Astrocyte (in vitro differentiated cells and primary cell): ENCODE data around the gene KLHL22. TPM values are rescaled to one million over a fixed set of nuclear protein-coding genes. Genes with fewer than 3 reads are reported as not detected.
"Not testable (repeated sequence)": the region's sequence is repeated elsewhere in the genome, so short reads cannot be mapped to it uniquely, and the experiment has no call there.

ENCODE experiments used
- DNase-seq: peaks from one replicate; pipeline ENCODE4 v3.0.0-alpha.2; 2010; ENCODE audit warnings: low read depth
- FAIRE-seq: peaks from 2 replicates; lab custom pipeline; 2011; peaks lifted over from hg19 to GRCh38; lab: Jason Lieb, UNC
- H2AFZ ChIP-seq: 2 replicates; pipeline ENCODE4 v1.6.0; 2012; ENCODE audit warnings: low read depth, low read length, inconsistent platforms
- H3K27ac ChIP-seq: 2 replicates; pipeline ENCODE4 v1.5.1; 2011; ENCODE audit warnings: low read depth, low read length, inconsistent platforms
- H3K27me3 ChIP-seq: 2 replicates; pipeline ENCODE4 v1.6.0; 2011; ENCODE audit warnings: low read length, inconsistent platforms; ENCODE audit not compliant: insufficient read depth
- H3K36me3 ChIP-seq: 2 replicates; pipeline ENCODE4 v1.5.1; 2011; ENCODE audit warnings: low read length, inconsistent platforms; ENCODE audit not compliant: insufficient read depth
- H3K4me1 ChIP-seq: 2 replicates; pipeline ENCODE4 v1.5.1; 2011; ENCODE audit warnings: low read length, inconsistent platforms; ENCODE audit not compliant: insufficient read depth
- H3K4me2 ChIP-seq: 2 replicates; pipeline ENCODE4 v1.6.0; 2012; ENCODE audit warnings: low read length, inconsistent platforms
- H3K4me3 ChIP-seq: 2 replicates; pipeline ENCODE4 v1.5.1; 2011; ENCODE audit warnings: low read depth, mild to moderate bottlenecking, low read length, inconsistent platforms; ENCODE audit not compliant: insufficient read depth
- H3K79me2 ChIP-seq: 2 replicates; pipeline ENCODE4 v1.6.0; 2012; ENCODE audit warnings: mild to moderate bottlenecking, low read length, inconsistent platforms; ENCODE audit not compliant: insufficient read depth
- H3K9ac ChIP-seq: 2 replicates; pipeline ENCODE4 v1.6.0; 2012; ENCODE audit warnings: mild to moderate bottlenecking, low read length, inconsistent platforms
- H3K9me3 ChIP-seq: 2 replicates; pipeline ENCODE4 v1.5.1; 2012; ENCODE audit warnings: low read depth, mild to moderate bottlenecking, low read length, inconsistent platforms; ENCODE audit not compliant: insufficient read depth
- H4K20me1 ChIP-seq: 2 replicates; pipeline ENCODE4 v1.6.0; 2012; ENCODE audit warnings: low read length, inconsistent platforms; ENCODE audit not compliant: insufficient read depth
- H3K27ac Mint-ChIP-seq: one replicate; pipeline ENCODE4 v1.8.0; 2021; ENCODE audit warnings: mild to moderate bottlenecking, mixed read lengths; ENCODE audit not compliant: unreplicated experiment
- H3K27me3 Mint-ChIP-seq: one replicate; pipeline ENCODE4 v1.8.0; 2021; ENCODE audit warnings: low read depth, mixed read lengths; ENCODE audit not compliant: unreplicated experiment
- H3K36me3 Mint-ChIP-seq: one replicate; pipeline ENCODE4 v1.8.0; 2021; ENCODE audit warnings: low read depth, mixed read lengths; ENCODE audit not compliant: unreplicated experiment
- H3K4me1 Mint-ChIP-seq: one replicate; pipeline ENCODE4 v1.8.0; 2021; ENCODE audit warnings: low read depth, mixed read lengths; ENCODE audit not compliant: unreplicated experiment
- H3K4me3 Mint-ChIP-seq: one replicate; pipeline ENCODE4 v1.8.0; 2021; ENCODE audit warnings: mild to moderate bottlenecking, moderate library complexity, mixed read lengths; ENCODE audit not compliant: unreplicated experiment
- H3K9me3 Mint-ChIP-seq: one replicate; pipeline ENCODE4 v1.8.0; 2021; ENCODE audit warnings: mild to moderate bottlenecking, mixed read lengths; ENCODE audit not compliant: unreplicated experiment
- CTCF ChIP-seq: IDR thresholded peaks from 2 replicates; pipeline ENCODE4 v1.5.1; 2011; ENCODE audit warnings: low read depth, mild to moderate bottlenecking, inconsistent platforms, low read length, moderate library complexity; ENCODE audit not compliant: insufficient read depth
- EZH2 ChIP-seq: IDR thresholded peaks from 2 replicates; pipeline ENCODE4 v1.6.1; 2012; ENCODE audit warnings: mild to moderate bottlenecking, low read length, inconsistent platforms; ENCODE audit not compliant: insufficient read depth
- total RNA-seq: library from RNA; stranded (reverse); gene quantifications from 2 replicates; pipeline ENCODE4 v1.2.1, GENCODE V29; 2021

Gene KLHL22
- total RNA-seq, 1 donor from 2014 or later: 14.0 TPM

GRCh38 chr22:20508815-20509271 lies 13.2 kb upstream of the KLHL22 start:
- H3K27ac Mint-ChIP-seq: peak overlapping the region; percentile 93
- H3K4me1 Mint-ChIP-seq: peaks cover 40% of the 10 kb centered on the region
- Histone ChIP-seq H3K9ac (peak overlapping the region; percentile 98), H3K27ac (peak overlapping the region; percentile 97), H3K79me2 (peaks cover 69% of the 10 kb centered on the region), H3K4me1 (peaks cover 38% of the 10 kb centered on the region), H3K9me3 (no peaks in the 10 kb centered on the region), H3K27me3 (no peaks in the 10 kb centered on the region), H4K20me1 (peaks cover 49% of the 10 kb centered on the region), H2AFZ (no peak overlapping the region), H3K4me3 (peak overlapping the region; percentile 81), H3K4me2 (peak overlapping the region; percentile 98), H3K36me3 (no peaks in the 10 kb centered on the region)
- DNase-seq (no peak), FAIRE-seq (no peak)
- no peaks in the 10 kb centered on the region for H3K9me3 Mint-ChIP-seq
- H3K36me3 Mint-ChIP-seq: peaks cover 7% of the 10 kb centered on the region
- H3K27me3 Mint-ChIP-seq: no peaks in the 10 kb centered on the region
- peak overlapping the region; percentile 94 for H3K4me3 Mint-ChIP-seq
- TF ChIP-seq EZH2 (no peak), CTCF (no peak)

GRCh38 chr22:20508067-20508755 lies 12.6 kb upstream of the KLHL22 start:
- Histone ChIP-seq H3K9ac (peak overlapping the region; percentile 98), H3K79me2 (peaks cover 63% of the 10 kb centered on the region), H3K4me1 (peaks cover 40% of the 10 kb centered on the region), H4K20me1 (peaks cover 42% of the 10 kb centered on the region), H3K4me3 (peak overlapping the region; percentile 81), H3K27ac (peak overlapping the region; percentile 97), H3K4me2 (peak overlapping the region; percentile 98)
- not testable (repeated sequence) for H3K27me3 Mint-ChIP-seq, H3K36me3 Mint-ChIP-seq, H3K36me3 ChIP-seq, H2AFZ ChIP-seq, H3K9me3 Mint-ChIP-seq, H3K27me3 ChIP-seq, DNase-seq, H3K9me3 ChIP-seq, FAIRE-seq
- H3K4me1 Mint-ChIP-seq: peaks cover 39% of the 10 kb centered on the region
- peak overlapping the region; percentile 94 for H3K4me3 Mint-ChIP-seq
- peak overlapping the region; percentile 93 for H3K27ac Mint-ChIP-seq

- H3K79me2 ChIP-seq: peaks cover 55% of the 10 kb centered on the region
- H3K4me3 ChIP-seq: peak within 1 kb of the TSS; percentile 81
- H3K36me3 Mint-ChIP-seq: peaks cover 7% of the 10 kb centered on the region
- peak; percentile 82 for DNase-seq
- no peak for TF ChIP-seq EZH2
- no peak for TF ChIP-seq CTCF
- H3K9me3 Mint-ChIP-seq: no peaks in the 10 kb centered on the region
- H3K4me1 ChIP-seq: peaks cover 40% of the 10 kb centered on the region
- H3K4me1 Mint-ChIP-seq: peaks cover 39% of the 10 kb centered on the region
- H4K20me1 ChIP-seq: peaks cover 37% of the 10 kb centered on the region
- no peak for FAIRE-seq
- peak within 1 kb of the TSS; percentile 98 for H3K9ac ChIP-seq
- no peaks in the 10 kb centered on the region for H3K9me3 ChIP-seq
- H3K27ac ChIP-seq: peak within 1 kb of the TSS; percentile 97
- H3K27ac Mint-ChIP-seq: peak within 1 kb of the TSS; percentile 93
- peak within 1 kb of the TSS; percentile 87 for H2AFZ ChIP-seq
- no peaks in the 10 kb centered on the region for H3K27me3 Mint-ChIP-seq
- no peaks in the 10 kb centered on the region for H3K36me3 ChIP-seq
- H3K4me3 Mint-ChIP-seq: peak within 1 kb of the TSS; percentile 94
- H3K27me3 ChIP-seq: no peaks in the 10 kb centered on the region
- peak within 1 kb of the TSS; percentile 98 for H3K4me2 ChIP-seq
These were observed 11.9 kb upstream of the KLHL22 start, which contains the start of gene MED15 for GRCh38 chr22:20507253-20508066. Gene MED15 (plus strand): TSS chr22:20507610. CDS start chr22:20507679, 69 bp downstream.
